ENCODE data around the gene KRTAP10-7. TPM values are rescaled to one million over a fixed set of nuclear protein-coding genes. Genes with fewer than 3 reads are reported as not detected.
A peak's percentile ranks its signal among the peaks of the same experiment; 100 is the strongest.

Gene KRTAP10-7
- total and polyA plus RNA-seq, 9 of the 15 experiments (the other 6 are each of a cell fraction or from before 2014, with no cell fraction given), result not detected

DNA sequence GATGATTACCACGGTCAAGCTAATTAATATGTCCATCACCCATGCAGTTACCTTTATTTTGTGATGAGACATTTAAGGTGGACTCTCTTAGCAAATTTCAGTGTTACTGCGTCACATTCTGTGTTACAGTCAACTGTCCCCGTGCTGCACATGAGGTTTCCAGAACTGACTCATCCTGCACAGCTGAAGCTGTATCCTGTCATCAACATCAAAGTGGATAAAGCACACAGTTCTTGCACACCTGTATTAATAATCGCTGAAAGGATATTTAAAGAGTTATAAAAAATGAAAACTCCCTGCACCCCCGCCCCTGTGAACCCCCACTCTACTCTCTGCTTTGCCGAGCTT lies 16.6 kb upstream of the KRTAP10-7 start (continued):
- TF ChIP-seq, protein P1, sequence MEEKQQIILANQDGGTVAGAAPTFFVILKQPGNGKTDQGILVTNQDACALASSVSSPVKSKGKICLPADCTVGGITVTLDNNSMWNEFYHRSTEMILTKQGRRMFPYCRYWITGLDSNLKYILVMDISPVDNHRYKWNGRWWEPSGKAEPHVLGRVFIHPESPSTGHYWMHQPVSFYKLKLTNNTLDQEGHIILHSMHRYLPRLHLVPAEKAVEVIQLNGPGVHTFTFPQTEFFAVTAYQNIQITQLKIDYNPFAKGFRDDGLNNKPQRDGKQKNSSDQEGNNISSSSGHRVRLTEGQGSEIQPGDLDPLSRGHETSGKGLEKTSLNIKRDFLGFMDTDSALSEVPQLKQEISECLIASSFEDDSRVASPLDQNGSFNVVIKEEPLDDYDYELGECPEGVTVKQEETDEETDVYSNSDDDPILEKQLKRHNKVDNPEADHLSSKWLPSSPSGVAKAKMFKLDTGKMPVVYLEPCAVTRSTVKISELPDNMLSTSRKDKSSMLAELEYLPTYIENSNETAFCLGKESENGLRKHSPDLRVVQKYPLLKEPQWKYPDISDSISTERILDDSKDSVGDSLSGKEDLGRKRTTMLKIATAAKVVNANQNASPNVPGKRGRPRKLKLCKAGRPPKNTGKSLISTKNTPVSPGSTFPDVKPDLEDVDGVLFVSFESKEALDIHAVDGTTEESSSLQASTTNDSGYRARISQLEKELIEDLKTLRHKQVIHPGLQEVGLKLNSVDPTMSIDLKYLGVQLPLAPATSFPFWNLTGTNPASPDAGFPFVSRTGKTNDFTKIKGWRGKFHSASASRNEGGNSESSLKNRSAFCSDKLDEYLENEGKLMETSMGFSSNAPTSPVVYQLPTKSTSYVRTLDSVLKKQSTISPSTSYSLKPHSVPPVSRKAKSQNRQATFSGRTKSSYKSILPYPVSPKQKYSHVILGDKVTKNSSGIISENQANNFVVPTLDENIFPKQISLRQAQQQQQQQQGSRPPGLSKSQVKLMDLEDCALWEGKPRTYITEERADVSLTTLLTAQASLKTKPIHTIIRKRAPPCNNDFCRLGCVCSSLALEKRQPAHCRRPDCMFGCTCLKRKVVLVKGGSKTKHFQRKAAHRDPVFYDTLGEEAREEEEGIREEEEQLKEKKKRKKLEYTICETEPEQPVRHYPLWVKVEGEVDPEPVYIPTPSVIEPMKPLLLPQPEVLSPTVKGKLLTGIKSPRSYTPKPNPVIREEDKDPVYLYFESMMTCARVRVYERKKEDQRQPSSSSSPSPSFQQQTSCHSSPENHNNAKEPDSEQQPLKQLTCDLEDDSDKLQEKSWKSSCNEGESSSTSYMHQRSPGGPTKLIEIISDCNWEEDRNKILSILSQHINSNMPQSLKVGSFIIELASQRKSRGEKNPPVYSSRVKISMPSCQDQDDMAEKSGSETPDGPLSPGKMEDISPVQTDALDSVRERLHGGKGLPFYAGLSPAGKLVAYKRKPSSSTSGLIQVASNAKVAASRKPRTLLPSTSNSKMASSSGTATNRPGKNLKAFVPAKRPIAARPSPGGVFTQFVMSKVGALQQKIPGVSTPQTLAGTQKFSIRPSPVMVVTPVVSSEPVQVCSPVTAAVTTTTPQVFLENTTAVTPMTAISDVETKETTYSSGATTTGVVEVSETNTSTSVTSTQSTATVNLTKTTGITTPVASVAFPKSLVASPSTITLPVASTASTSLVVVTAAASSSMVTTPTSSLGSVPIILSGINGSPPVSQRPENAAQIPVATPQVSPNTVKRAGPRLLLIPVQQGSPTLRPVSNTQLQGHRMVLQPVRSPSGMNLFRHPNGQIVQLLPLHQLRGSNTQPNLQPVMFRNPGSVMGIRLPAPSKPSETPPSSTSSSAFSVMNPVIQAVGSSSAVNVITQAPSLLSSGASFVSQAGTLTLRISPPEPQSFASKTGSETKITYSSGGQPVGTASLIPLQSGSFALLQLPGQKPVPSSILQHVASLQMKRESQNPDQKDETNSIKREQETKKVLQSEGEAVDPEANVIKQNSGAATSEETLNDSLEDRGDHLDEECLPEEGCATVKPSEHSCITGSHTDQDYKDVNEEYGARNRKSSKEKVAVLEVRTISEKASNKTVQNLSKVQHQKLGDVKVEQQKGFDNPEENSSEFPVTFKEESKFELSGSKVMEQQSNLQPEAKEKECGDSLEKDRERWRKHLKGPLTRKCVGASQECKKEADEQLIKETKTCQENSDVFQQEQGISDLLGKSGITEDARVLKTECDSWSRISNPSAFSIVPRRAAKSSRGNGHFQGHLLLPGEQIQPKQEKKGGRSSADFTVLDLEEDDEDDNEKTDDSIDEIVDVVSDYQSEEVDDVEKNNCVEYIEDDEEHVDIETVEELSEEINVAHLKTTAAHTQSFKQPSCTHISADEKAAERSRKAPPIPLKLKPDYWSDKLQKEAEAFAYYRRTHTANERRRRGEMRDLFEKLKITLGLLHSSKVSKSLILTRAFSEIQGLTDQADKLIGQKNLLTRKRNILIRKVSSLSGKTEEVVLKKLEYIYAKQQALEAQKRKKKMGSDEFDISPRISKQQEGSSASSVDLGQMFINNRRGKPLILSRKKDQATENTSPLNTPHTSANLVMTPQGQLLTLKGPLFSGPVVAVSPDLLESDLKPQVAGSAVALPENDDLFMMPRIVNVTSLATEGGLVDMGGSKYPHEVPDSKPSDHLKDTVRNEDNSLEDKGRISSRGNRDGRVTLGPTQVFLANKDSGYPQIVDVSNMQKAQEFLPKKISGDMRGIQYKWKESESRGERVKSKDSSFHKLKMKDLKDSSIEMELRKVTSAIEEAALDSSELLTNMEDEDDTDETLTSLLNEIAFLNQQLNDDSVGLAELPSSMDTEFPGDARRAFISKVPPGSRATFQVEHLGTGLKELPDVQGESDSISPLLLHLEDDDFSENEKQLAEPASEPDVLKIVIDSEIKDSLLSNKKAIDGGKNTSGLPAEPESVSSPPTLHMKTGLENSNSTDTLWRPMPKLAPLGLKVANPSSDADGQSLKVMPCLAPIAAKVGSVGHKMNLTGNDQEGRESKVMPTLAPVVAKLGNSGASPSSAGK (IDR thresholded peaks at IDR 0.05), result 0 out of 2 replicates have a peak, but pooled peaks have one; percentile 23
- TF ChIP-seq KLF13 (tag; IDR thresholded peaks at IDR 0.05; ENCODE audit: borderline replicate concordance, low read depth), result no peak
